Endodermal cell (in vitro differentiated cells): Measurements from ENCODE around the gene ATL3. TPM values are rescaled to one million over a fixed set of nuclear protein-coding genes. Genes with fewer than 3 reads are reported as not detected.

Source experiments
- DNase-seq: peaks from one replicate; pipeline ENCODE4 v3.0.0-alpha.2; 2017
- H3K27ac ChIP-seq: 2 replicates; pipeline ENCODE4 v1.5.1; 2013; ENCODE audit warnings: mild to moderate bottlenecking, low read depth, low read length, moderate library complexity
- H3K27me3 ChIP-seq: 2 replicates; pipeline ENCODE4 v1.6.1; 2013; ENCODE audit warnings: mild to moderate bottlenecking, low read length, moderate library complexity; ENCODE audit not compliant: insufficient read depth, control insufficient read depth, poor library complexity, severe bottlenecking
- H3K36me3 ChIP-seq: 2 replicates; pipeline ENCODE4 v1.7.0; 2013; ENCODE audit warnings: mild to moderate bottlenecking, low read length, moderate library complexity; ENCODE audit not compliant: control insufficient read depth, insufficient read depth
- H3K4me1 ChIP-seq: one replicate; pipeline ENCODE4 v1.7.0; 2013; ENCODE audit warnings: low read length; ENCODE audit not compliant: control insufficient read depth, insufficient read depth
- H3K4me3 ChIP-seq: 2 replicates; pipeline ENCODE4 v1.5.1; 2013; ENCODE audit warnings: mild to moderate bottlenecking, low read length, moderate library complexity
- H3K9ac ChIP-seq: 2 replicates; pipeline ENCODE4 v1.6.1; 2013; ENCODE audit warnings: mild to moderate bottlenecking, low read length, moderate library complexity; ENCODE audit not compliant: poor library complexity, severe bottlenecking; ENCODE audit errors: extremely low read depth
- H3K9me3 ChIP-seq: 2 replicates; pipeline ENCODE4 v1.6.1; 2013; ENCODE audit warnings: mild to moderate bottlenecking, low read length, moderate library complexity; ENCODE audit not compliant: control insufficient read depth
- H3K27ac Mint-ChIP-seq: 2 replicates; pipeline ENCODE4 v1.8.0; 2020; ENCODE audit warnings: mixed read lengths
- H3K27me3 Mint-ChIP-seq: 2 replicates; pipeline ENCODE4 v1.8.0; 2021; ENCODE audit warnings: mild to moderate bottlenecking, mixed read lengths; ENCODE audit not compliant: insufficient read depth
- H3K36me3 Mint-ChIP-seq: 2 replicates; pipeline ENCODE4 v1.8.0; 2020; ENCODE audit warnings: low read depth, mixed read lengths
- H3K4me1 Mint-ChIP-seq: 2 replicates; pipeline ENCODE4 v1.8.0; 2020; ENCODE audit warnings: mixed read lengths
- H3K4me3 Mint-ChIP-seq: 2 replicates; pipeline ENCODE4 v1.8.0; 2020; ENCODE audit warnings: mild to moderate bottlenecking, moderate library complexity, mixed read lengths
- H3K9me3 Mint-ChIP-seq: 2 replicates; pipeline ENCODE4 v1.8.0; 2020; ENCODE audit warnings: mild to moderate bottlenecking, mixed read lengths
- WGBS, 2 experiments: methylation state at CpG; one replicate each; pipeline versions ENCODE4 v1.1.5 to v1.1.7; 2013; ENCODE audit warnings: missing lambda C conversion rate in 2 of 2, mixed read lengths in 1 of 2; ENCODE audit not compliant: insufficient coverage in 1 of 2, insufficient read length in 1 of 2; 5-methylcytosine and 5-hydroxymethylcytosine counted together
- total RNA-seq, 2 donors: library from RNA; stranded (reverse); fragmentation: NEBNext Ultra II Directional in 1 of 2; extraction: Animal tissue kit (Norgen Biotek cat#: 25700) in 1 of 2; gene quantifications; 2 replicates in 1 of 2; 3 replicates in 1 of 2; pipeline ENCODE4 v1.2.1, GENCODE V29; 2021
- TF ChIP-seq, protein P1 (sequence below): fragments of 200-600 bp; sonication (generic); conservative IDR thresholded peaks from 2 replicates; pipeline ENCODE4 v1.5.0; 2021; ENCODE audit warnings: antibody characterized with exemption, mild to moderate bottlenecking

The ATL3 gene
- total RNA-seq, 2 donors from 2014 or later: 33.8 to 38.0 TPM

DNA sequence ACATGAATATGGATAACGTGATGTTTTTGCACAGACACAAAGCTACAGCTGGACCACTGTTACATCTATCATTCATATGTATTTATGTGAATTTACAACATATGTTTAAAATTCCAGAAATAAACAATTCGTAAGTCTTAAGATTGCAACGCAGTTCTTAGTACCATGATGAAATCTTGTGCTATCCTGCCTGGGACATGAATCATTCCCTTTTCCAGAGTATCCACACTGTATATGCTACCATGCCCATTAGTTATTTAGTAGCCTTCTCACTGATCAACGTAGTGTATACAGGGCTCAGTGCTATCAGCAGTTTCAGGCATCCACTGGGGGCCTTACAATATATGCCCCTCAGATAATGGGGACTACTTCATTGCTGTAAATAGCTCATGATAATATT lies 4.3 kb downstream of the ATL3 start:
- Histone ChIP-seq H3K4me1 (no peaks in the 10 kb centered on the region), H3K9me3 (no peaks in the 10 kb centered on the region)
- no peak overlapping the region for H3K27ac Mint-ChIP-seq

DNA sequence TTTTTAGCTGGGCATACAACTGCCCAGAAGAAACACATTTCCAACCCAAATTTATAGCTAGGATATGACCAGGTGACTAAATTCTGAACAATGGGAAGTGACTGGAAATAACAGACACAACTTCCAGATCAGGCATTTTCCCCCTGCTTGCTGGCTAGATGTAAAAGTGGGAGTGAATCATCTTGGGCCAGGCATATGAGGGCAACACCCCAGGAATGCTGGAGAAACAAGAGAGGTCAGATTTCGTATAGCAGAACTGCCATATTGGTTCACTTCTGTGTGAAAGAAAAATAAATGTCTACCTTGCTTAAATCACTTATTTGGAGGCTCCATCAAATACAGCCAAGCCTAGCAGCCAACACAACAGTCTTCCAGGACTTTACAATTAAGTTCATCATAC lies 7.4 kb downstream of the ATL3 start:
- H3K9me3 Mint-ChIP-seq: no peaks in the 10 kb centered on the region
- H3K27me3 Mint-ChIP-seq: no peaks in the 10 kb centered on the region
- TF ChIP-seq, protein P1, sequence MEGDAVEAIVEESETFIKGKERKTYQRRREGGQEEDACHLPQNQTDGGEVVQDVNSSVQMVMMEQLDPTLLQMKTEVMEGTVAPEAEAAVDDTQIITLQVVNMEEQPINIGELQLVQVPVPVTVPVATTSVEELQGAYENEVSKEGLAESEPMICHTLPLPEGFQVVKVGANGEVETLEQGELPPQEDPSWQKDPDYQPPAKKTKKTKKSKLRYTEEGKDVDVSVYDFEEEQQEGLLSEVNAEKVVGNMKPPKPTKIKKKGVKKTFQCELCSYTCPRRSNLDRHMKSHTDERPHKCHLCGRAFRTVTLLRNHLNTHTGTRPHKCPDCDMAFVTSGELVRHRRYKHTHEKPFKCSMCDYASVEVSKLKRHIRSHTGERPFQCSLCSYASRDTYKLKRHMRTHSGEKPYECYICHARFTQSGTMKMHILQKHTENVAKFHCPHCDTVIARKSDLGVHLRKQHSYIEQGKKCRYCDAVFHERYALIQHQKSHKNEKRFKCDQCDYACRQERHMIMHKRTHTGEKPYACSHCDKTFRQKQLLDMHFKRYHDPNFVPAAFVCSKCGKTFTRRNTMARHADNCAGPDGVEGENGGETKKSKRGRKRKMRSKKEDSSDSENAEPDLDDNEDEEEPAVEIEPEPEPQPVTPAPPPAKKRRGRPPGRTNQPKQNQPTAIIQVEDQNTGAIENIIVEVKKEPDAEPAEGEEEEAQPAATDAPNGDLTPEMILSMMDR: no peak
- peaks cover 11% of the 10 kb centered on the region for H3K36me3 ChIP-seq
- no peak overlapping the region for H3K27ac Mint-ChIP-seq
- H3K4me3 Mint-ChIP-seq: no peak overlapping the region
- no peaks in the 10 kb centered on the region for H3K9me3 ChIP-seq
- H3K36me3 Mint-ChIP-seq: peaks cover 9% of the 10 kb centered on the region
- H3K4me3 ChIP-seq: no peak overlapping the region
- H3K27me3 ChIP-seq: no peaks in the 10 kb centered on the region
- WGBS, 2 experiments: 0% methylated on average over 1 of the region's 1 CpG
- peaks cover 4% of the 10 kb centered on the region for H3K4me1 Mint-ChIP-seq
- no peaks in the 10 kb centered on the region for H3K4me1 ChIP-seq
- H3K27ac ChIP-seq: no peak overlapping the region
- no peak overlapping the region for H3K9ac ChIP-seq
- DNase-seq: peak; percentile 8

More for the DNA sequence above, 4.3 kb downstream of the ATL3 start:
- WGBS, 2 experiments: 90 to 91% methylated on average over 2 to 4 of the region's 4 CpGs
- no peak overlapping the region for H3K4me3 ChIP-seq
- peaks cover 11% of the 10 kb centered on the region for H3K36me3 ChIP-seq
- Mint-ChIP-seq H3K4me3 (no peak overlapping the region), H3K4me1 (peaks cover 7% of the 10 kb centered on the region), H3K9me3 (no peaks in the 10 kb centered on the region), H3K36me3 (peaks cover 6% of the 10 kb centered on the region), H3K27me3 (no peaks in the 10 kb centered on the region)
- no peak overlapping the region for H3K9ac ChIP-seq
- H3K27ac ChIP-seq: no peak overlapping the region
- no peaks in the 10 kb centered on the region for H3K27me3 ChIP-seq
- TF ChIP-seq, protein P1: no peak
- DNase-seq: peak; percentile 5

DNA sequence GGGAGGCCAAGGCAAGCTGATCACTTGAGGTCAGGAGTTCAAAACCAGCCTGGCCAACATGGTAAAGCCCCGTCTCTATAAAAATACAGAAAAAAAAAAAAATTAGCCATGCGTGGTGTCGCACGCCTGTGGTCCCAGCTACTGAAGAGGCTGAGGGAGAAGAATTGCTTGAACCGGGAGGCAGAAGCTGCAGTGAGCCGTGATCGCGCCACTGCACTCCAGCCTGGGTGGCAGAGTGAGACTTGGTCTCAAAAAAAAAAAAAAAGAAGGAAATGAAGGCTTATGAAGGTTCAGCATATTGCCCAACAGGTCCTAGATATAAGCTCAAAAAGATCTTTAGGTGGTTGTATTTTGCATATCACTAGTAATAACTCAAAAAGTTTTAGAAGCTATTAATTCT lies 10.2 kb downstream of the ATL3 start:
- no peak overlapping the region for H3K27ac ChIP-seq

More for the DNA sequence above, 10.2 kb downstream of the ATL3 start:
- TF ChIP-seq, protein P1: no peak
- no peaks in the 10 kb centered on the region for H3K4me1 ChIP-seq
- H3K9me3 Mint-ChIP-seq: no peaks in the 10 kb centered on the region
- no peak overlapping the region for H3K4me3 ChIP-seq
- H3K36me3 Mint-ChIP-seq: peaks cover 24% of the 10 kb centered on the region
- no peak overlapping the region for H3K27ac Mint-ChIP-seq
- H3K9ac ChIP-seq: no peak overlapping the region
- WGBS, 2 experiments: 81 to 98% methylated on average over 3 to 8 of the region's 8 CpGs
- H3K27me3 Mint-ChIP-seq: no peaks in the 10 kb centered on the region
- H3K27me3 ChIP-seq: no peaks in the 10 kb centered on the region
- H3K4me1 Mint-ChIP-seq: no peaks in the 10 kb centered on the region
- DNase-seq: no peak
- H3K36me3 ChIP-seq: peaks cover 19% of the 10 kb centered on the region
- H3K4me3 Mint-ChIP-seq: no peak overlapping the region
- no peaks in the 10 kb centered on the region for H3K9me3 ChIP-seq
